Fibroblast of lung (primary cell): ENCODE measurements around the gene NKAIN2. TPM values are rescaled to one million over a fixed set of nuclear protein-coding genes. Genes with fewer than 3 reads are reported as not detected.
"Not testable (repeated sequence)": the region's sequence is repeated elsewhere in the genome, so short reads cannot be mapped to it uniquely, and the experiment has no call there.

ENCODE experiments used
- DNase-seq, 2 donors: peaks; one replicate each; pipeline versions ENCODE4 v3.0.0 to v3.0.0-alpha.2; 2010; ENCODE audit warnings: low read depth in 2 of 2
- H2AFZ ChIP-seq: 2 replicates; pipeline ENCODE4 v1.5.1; 2012; ENCODE audit warnings: low read length, control low read depth, inconsistent platforms
- H3K27ac ChIP-seq: 2 replicates; pipeline ENCODE4 v1.5.1; 2011; ENCODE audit warnings: low read length, control low read depth; ENCODE audit not compliant: insufficient read depth
- H3K27me3 ChIP-seq: 2 replicates; pipeline ENCODE4 v1.5.1; 2011; ENCODE audit warnings: mild to moderate bottlenecking, low read length; ENCODE audit not compliant: control insufficient read depth, insufficient read depth
- H3K36me3 ChIP-seq: 2 replicates; pipeline ENCODE4 v1.5.1; 2011; ENCODE audit warnings: low read length; ENCODE audit not compliant: control insufficient read depth, insufficient read depth
- H3K4me1 ChIP-seq: 2 replicates; pipeline ENCODE4 v1.5.1; 2011; ENCODE audit warnings: low read length; ENCODE audit not compliant: control insufficient read depth, insufficient read depth; ENCODE audit errors: extremely low read depth
- H3K4me2 ChIP-seq: 2 replicates; pipeline ENCODE4 v1.5.1; 2011; ENCODE audit warnings: low read length, control low read depth; ENCODE audit not compliant: insufficient read depth; ENCODE audit errors: extremely low read depth
- H3K4me3 ChIP-seq, 4 experiments: fragments of 200-600 bp in 1 of 4; sonication (generic) in 1 of 4; replicated peaks in 1 of 4; 2 replicates each; pipeline ENCODE4 v1.5.1; 2011 to 2016; ENCODE audit warnings: low read length in 4 of 4, low read depth in 3 of 4, mild to moderate bottlenecking in 3 of 4, control low read depth in 2 of 4, inconsistent platforms in 1 of 4, mixed read lengths in 1 of 4; ENCODE audit not compliant: insufficient read depth in 1 of 4; ENCODE audit errors: control extremely low read depth in 1 of 4
- H3K79me2 ChIP-seq: 2 replicates; pipeline ENCODE4 v1.5.1; 2012; ENCODE audit warnings: mild to moderate bottlenecking, low read length, inconsistent platforms; ENCODE audit not compliant: control insufficient read depth, insufficient read depth
- H3K9ac ChIP-seq: 2 replicates; pipeline ENCODE4 v1.5.1; 2011; ENCODE audit warnings: mild to moderate bottlenecking, low read length, control low read depth; ENCODE audit not compliant: insufficient read depth
- H3K9me3 ChIP-seq: 2 replicates; pipeline ENCODE4 v1.5.1; 2012; ENCODE audit warnings: low read depth, low read length; ENCODE audit not compliant: control insufficient read depth, insufficient read depth
- H4K20me1 ChIP-seq: 2 replicates; pipeline ENCODE4 v1.5.1; 2011; ENCODE audit warnings: low read length; ENCODE audit not compliant: control insufficient read depth, insufficient read depth; ENCODE audit errors: extremely low read depth
- CTCF ChIP-seq, 2 donors: IDR thresholded peaks in 1 of 2; conservative IDR thresholded peaks in 1 of 2; 1 replicate in 1 of 2; 2 replicates in 1 of 2; pipeline ENCODE4 v1.5.1; 2011 to 2012; ENCODE audit warnings: low read length in 2 of 2, control low read depth in 1 of 2, inconsistent platforms in 1 of 2, low read depth in 1 of 2, mild to moderate bottlenecking in 1 of 2
- EZH2 ChIP-seq: IDR thresholded peaks from 2 replicates; pipeline ENCODE4 v1.5.1; 2012; ENCODE audit warnings: low read length, control low read depth, mild to moderate bottlenecking; ENCODE audit errors: missing control alignments
- polyA plus RNA-seq, 2 donors: library from polyadenylated mRNA; depleted of rRNA in 1 of 2; stranded (reverse) in 1 of 2; unstranded in 1 of 2; fragments of >200 nt; gene quantifications; 2 replicates each; pipeline ENCODE4 v1.2.1, GENCODE V29; 2011 to 2012; ENCODE audit warnings: missing spikeins in 1 of 2
- total RNA-seq: library from RNA; depleted of rRNA; stranded (reverse); fragments of >200 nt; gene quantifications from 2 replicates; pipeline ENCODE4 v1.2.1, GENCODE V29; 2014

Gene NKAIN2
- total and polyA plus RNA-seq, 2 donors (not counting 1 experiment from before 2014, with no cell fraction given), result not detected

- no peak overlapping the region for H2AFZ ChIP-seq
- no peak overlapping the region for H3K4me3 ChIP-seq
- H3K9ac ChIP-seq, result no peak overlapping the region
- H3K4me2 ChIP-seq, result no peak overlapping the region
- no peaks in the 10 kb centered on the region for H4K20me1 ChIP-seq
- H3K27ac ChIP-seq, result no peak overlapping the region
- TF ChIP-seq CTCF (conservative IDR thresholded peaks at IDR 0.05 in 1 of 2, IDR thresholded peaks at IDR 0.05 in 1 of 2; ENCODE audit: low read depth in 1 of 2, low read length in 2 of 2), result no peak
- TF ChIP-seq EZH2, result no peak
- no peaks in the 10 kb centered on the region for H3K79me2 ChIP-seq
- no peaks in the 10 kb centered on the region for H3K9me3 ChIP-seq
- no peak for DNase-seq
- no peaks in the 10 kb centered on the region for H3K4me1 ChIP-seq
- H3K27me3 ChIP-seq, result no peaks in the 10 kb centered on the region
- H3K36me3 ChIP-seq, result no peaks in the 10 kb centered on the region
These were observed 918.6 kb downstream of the NKAIN2 start for GRCh38 chr6:124722141-124722878.

- Histone ChIP-seq H3K9me3 (no peaks in the 10 kb centered on the region), H3K27me3 (no peaks in the 10 kb centered on the region), H3K4me1 (no peaks in the 10 kb centered on the region), H2AFZ (no peak overlapping the region), H3K27ac (no peak overlapping the region), H3K4me2 (no peak overlapping the region), H4K20me1 (no peaks in the 10 kb centered on the region), H3K9ac (no peak overlapping the region), H3K36me3 (no peaks in the 10 kb centered on the region), H3K4me3 (no peak overlapping the region), H3K79me2 (no peaks in the 10 kb centered on the region)
- TF ChIP-seq EZH2 (no peak), CTCF (conservative IDR thresholded peaks at IDR 0.05 in 1 of 2, IDR thresholded peaks at IDR 0.05 in 1 of 2; ENCODE audit: low read depth in 1 of 2, low read length in 2 of 2) (no peak)
- no peak for DNase-seq
These were observed 920.0 kb downstream of the NKAIN2 start for GRCh38 chr6:124723671-124724070.

GRCh38 chr6:124737804-124738203, 934.1 kb downstream of the NKAIN2 start:
- H3K27ac ChIP-seq, H3K4me2 ChIP-seq, H3K27me3 ChIP-seq, H3K36me3 ChIP-seq, DNase-seq, H3K79me2 ChIP-seq, H3K4me3 ChIP-seq, H2AFZ ChIP-seq, H3K4me1 ChIP-seq, H3K9ac ChIP-seq, H4K20me1 ChIP-seq, H3K9me3 ChIP-seq: not testable (repeated sequence)
